GM12892 (cell line): ENCODE results near the gene RNF212. TPM values are rescaled to one million over a fixed set of nuclear protein-coding genes. Genes with fewer than 3 reads are reported as not detected.

Experiments
- DNase-seq: peaks from one replicate; pipeline ENCODE4 v3.0.0; 2011; ENCODE audit not compliant: insufficient read length
- FAIRE-seq: peaks from 2 replicates; lab custom pipeline; 2011; peaks lifted over from hg19 to GRCh38; lab: Jason Lieb, UNC
- POLR2A ChIP-seq: IDR thresholded peaks from 2 replicates; pipeline ENCODE4 v1.6.1; 2011; ENCODE audit warnings: low read depth, low read length, control low read depth
- POLR2AphosphoS5 ChIP-seq: IDR thresholded peaks from 2 replicates; pipeline ENCODE4 v1.6.1; 2011; ENCODE audit warnings: low read depth, low read length, control low read depth
- TAF1 ChIP-seq: IDR thresholded peaks from 2 replicates; pipeline ENCODE4 v1.6.1; 2011; ENCODE audit warnings: low read depth, mild to moderate bottlenecking, control low read depth, low read length, borderline replicate concordance
- polyA plus RNA-seq: library from polyadenylated mRNA; unstranded; fragments of >200 nt; gene quantifications from one replicate; pipeline ENCODE4 v1.2.1, GENCODE V29; 2012; ENCODE audit warnings: missing spikeins, inconsistent platforms; ENCODE audit not compliant: missing spikeins

Gene RNF212, protein sequence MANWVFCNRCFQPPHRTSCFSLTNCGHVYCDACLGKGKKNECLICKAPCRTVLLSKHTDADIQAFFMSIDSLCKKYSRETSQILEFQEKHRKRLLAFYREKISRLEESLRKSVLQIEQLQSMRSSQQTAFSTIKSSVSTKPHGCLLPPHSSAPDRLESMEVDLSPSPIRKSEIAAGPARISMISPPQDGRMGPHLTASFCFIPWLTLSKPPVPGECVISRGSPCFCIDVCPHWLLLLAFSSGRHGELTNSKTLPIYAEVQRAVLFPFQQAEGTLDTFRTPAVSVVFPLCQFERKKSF
- polyA plus RNA-seq: not detected

DNA sequence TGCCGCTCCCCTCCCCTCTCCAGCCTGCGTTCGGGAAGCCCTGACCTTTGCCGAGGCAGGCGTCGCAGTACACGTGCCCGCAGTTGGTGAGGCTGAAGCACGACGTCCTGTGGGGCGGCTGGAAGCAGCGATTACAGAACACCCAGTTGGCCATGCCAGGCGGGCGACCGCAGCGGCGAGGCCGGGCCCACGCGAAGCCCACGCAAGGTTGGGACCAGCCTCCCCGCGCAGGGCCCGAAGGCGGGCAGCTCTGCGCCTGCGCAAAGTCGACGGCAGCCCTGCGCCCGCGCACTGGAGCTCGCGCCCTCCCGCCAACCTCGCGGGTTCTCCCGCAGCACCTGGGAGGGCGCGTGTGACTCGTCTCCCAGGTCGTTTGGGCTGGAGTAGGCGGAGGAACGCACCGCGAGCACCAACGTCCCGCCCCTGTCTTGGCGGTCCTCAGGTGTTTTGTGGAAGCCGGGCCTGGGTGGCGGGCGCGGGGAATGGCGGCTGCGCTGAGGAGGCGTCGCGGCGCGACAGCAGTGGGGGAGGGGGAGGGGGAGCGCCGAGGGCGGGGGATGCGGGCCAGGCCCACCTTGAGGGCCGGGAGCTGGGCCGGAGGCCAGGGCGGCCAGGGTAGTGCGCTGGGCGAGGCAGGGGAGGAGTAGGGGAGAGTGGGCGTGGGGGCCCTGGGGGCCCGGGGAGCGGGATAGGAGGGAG is at the start of gene RNF212:
Gene RNF212 (minus strand): TSS at position 254 of the 699 bp plus-strand sequence. CDS start 100 bp downstream, at position 154.
- TF ChIP-seq POLR2A (no peak), POLR2AphosphoS5 (no peak), TAF1 (no peak)
- DNase-seq (no peak), FAIRE-seq (no peak)

DNA sequence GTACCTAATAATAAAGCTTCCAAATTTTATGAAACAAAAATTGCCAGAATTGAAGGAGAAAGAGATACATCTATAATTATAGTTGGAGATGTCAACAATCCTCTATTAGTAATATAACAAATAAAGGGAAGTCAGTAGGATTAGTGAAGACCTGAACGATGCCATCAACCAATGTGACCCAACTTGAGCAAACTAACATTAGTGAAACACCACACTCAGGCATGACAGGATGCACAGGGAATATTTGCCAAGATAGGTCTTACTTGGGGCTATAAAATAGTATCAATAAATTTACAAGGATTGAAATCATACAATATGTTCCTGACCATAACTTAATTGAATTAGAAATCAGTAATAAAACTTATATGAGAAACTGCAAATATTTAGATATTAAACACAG is 47.0 kb upstream of the RNF212 start:
- FAIRE-seq (no peak), DNase-seq (no peak)
- TF ChIP-seq POLR2A (no peak), TAF1 (no peak)

DNA sequence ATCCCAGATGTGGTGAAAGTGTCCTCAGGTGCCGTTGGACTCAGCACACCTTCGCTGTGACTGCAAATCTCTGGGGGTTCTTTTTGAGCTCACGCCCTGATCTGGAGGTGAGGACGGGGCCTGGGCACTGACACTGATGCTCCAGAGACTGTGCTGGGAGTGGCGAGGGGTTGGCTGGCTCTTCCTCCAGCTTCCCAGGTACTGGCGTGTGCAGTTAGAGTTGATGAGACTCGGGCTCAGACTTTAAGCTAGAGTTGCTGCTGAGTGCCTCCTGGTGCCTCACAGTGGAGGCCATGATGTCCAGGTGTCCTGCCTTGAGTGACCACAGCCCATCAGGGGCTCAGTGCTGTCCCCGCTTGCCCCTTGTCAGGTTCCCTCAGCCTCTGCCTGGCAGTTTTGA is 42.7 kb upstream of the RNF212 start:
- TF ChIP-seq TAF1: no peak
- FAIRE-seq (no peak), DNase-seq (no peak)

DNA sequence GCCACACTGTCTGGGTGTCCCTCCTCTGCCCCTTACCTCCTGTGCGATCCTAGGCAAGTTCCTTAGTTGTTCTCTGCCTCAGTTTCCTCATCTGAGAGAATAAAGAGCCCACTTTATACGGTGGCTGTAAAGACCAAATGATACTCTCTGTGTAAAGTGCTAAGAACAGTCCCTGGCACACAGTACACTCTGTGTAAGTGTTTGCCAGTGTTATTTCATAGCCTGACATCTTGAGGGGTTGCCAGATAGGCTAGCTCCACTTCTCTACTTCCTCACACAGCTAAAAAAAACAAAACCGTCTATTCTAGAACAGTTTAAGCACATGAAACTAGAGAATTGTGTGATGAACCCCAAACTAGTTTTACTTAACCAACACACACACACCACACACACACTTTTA is 42.0 kb upstream of the RNF212 start:
- TF ChIP-seq POLR2AphosphoS5: no peak
- no peak for TF ChIP-seq TAF1
- no peak for TF ChIP-seq POLR2A
- DNase-seq (no peak), FAIRE-seq (no peak)

DNA sequence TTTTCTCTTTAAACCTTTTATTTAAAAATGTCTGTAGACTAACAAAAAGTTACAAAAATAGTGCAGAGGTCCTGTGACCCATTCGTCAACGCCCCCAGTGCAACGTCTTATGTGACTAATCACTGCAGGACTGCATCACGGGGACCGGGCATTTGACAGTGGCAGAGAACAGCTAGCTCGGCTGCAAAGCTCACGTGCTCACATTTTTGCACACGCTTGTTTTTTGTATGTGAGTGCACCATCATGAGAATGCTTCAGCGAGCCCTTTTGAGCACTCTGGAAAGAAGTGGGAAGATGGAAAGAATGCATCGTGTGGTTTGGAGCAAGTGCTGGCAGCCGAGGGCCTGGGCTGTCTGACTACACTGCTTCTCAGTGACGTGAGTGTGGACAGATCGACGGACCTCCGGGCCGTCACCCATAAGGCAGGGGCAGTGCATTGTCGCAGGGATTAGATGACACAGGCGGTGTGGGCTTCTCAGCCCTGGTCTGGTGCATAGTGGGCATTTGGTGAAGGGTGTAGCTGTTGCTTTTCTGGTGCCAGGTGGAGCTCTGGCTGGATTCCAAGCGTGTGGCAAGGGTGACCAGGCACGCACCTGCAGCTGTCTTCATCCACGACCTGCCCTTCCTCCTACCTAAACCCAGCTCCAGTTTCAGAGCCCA is 41.3 kb upstream of the RNF212 start:
- DNase-seq (no peak), FAIRE-seq (no peak)
- no peak for TF ChIP-seq TAF1
- no peak for TF ChIP-seq POLR2AphosphoS5
- TF ChIP-seq POLR2A: no peak

DNA sequence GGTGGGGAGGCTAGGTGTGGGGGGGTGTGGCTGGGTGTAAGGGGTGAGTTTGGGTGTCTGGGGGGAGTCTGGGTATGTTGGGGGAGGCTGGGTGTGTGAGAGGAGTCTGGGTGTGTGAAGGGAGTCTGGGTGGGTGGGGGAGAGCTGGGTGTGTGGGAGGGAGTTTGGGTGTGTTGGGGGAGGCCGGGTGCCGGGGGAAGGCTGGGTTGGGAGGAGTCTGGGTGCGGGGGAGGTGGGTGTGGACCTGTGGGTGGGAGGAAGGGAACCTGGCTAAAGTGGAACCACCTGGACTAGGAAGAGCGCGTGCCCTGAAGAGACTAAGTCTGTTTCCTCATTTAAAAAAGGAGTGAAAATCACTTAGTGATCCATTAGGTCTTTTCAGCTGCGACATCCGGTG is 40.8 kb upstream of the RNF212 start:
- DNase-seq: no peak
- no peak for FAIRE-seq
- no peak for TF ChIP-seq POLR2AphosphoS5
- no peak for TF ChIP-seq POLR2A
- no peak for TF ChIP-seq TAF1

DNA sequence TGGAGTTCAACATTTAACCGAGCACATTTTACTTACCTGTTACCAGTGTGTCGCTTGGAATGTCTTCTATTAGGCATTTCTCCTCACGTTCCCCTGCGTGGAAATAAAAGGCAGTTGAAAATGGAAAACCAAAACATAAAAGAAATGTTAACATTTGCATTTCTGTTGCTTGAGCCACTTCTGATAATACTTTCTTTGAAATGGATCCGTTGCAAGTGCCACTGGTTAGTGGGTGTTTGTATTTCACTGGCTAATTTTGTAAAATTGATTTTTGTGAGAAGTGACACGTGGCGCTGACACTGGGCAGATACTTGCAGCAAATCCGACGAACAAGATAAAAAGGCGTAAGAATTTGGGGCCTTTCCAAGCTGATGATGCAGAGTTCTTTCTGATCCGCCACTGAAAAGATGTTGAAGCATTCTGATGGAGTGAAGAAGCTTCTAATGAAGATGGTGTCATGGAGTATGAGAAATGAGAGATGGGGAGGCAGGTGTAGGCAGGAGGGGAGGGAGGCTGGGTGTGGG is 40.3 kb upstream of the RNF212 start:
- TF ChIP-seq POLR2AphosphoS5 (no peak), TAF1 (no peak), POLR2A (no peak)
- DNase-seq (no peak), FAIRE-seq (no peak)

DNA sequence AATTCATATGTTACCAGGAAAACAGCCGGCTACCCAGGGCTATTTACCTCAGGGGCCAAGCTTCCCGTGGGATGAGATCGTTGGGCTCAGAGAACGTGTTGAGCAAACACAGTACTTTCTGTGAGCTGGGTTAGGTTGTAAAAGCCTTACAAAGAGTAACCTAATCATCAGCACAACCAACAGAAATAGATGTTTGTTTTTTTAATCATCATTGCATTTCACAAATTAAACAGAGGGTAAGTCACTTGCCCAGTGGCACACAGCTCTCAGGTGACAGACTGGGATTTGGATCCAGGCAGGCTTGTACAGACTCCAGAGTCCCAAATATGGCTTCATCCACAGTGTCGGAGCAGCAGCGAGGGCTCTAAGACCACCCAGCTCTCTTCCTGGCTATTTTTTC is 38.9 kb upstream of the RNF212 start:
- TF ChIP-seq POLR2AphosphoS5 (no peak), POLR2A (no peak), TAF1 (no peak)
- no peak for FAIRE-seq
- no peak for DNase-seq

DNA sequence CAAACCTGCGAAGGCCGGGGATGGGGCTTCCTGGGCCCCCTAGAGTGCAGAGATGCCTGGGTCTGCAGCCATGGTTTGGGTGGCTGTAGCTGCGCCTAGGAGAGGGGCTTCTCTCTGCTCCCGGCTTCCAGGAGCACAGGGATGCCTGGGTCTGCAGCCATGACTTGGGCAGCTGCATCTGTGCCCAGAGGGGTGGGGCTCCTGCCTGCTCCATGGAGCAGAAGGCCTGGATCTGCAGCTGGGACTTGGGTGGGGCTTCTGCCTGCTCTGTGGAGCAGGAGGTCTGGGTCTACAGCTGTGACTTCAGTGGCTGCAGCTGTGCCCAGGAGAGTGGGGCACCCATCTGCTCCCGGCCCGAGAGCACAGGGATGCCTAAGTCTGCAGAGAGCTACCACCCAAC is 38.2 kb upstream of the RNF212 start:
- FAIRE-seq: no peak
- TF ChIP-seq TAF1 (no peak), POLR2AphosphoS5 (no peak), POLR2A (no peak)

DNA sequence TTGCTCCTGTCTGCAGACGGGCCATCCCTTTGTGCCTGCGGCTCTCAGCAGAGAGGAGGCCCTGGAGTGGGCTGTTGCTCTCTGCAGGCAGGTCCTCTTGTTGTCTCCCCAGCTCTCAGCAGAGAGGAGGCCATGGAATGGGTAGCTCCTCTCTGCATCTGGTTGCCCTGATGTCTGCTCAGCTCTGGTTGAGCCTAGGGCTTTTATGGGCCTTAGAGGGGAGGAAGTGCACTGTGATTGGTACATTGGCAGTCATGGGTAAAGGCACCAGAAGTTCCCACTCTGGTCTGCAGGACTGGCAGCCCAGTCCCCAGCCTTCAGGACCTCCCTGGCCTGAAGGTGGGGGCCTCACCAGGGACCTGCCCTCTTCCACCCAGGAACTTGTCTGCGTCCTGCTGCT is 37.5 kb upstream of the RNF212 start:
- TF ChIP-seq POLR2A (no peak), POLR2AphosphoS5 (no peak), TAF1 (no peak)
- FAIRE-seq (no peak), DNase-seq (no peak)

More for the DNA sequence above, 38.2 kb upstream of the RNF212 start:
- DNase-seq: no peak

DNA sequence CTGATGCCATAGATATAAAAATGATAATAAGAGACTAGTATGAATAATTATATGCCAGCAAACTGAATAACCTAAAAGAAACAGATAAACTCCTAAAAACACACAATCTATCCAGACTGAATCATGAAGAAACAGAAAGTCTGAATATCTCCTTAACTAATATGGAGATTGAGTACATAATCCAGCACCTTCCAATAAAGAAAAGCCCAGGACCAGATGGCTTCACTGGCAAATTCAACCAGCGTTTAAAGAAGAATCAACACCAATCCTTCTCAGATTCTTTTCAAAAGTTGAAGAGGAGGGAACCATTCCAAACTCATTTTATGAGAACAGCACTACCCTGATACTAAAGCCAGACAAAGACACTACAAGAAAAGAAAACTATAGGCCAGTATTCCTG is 26.5 kb upstream of the RNF212 start:
- DNase-seq (no peak), FAIRE-seq (no peak)
- no peak for TF ChIP-seq POLR2A
- no peak for TF ChIP-seq POLR2AphosphoS5
- no peak for TF ChIP-seq TAF1

DNA sequence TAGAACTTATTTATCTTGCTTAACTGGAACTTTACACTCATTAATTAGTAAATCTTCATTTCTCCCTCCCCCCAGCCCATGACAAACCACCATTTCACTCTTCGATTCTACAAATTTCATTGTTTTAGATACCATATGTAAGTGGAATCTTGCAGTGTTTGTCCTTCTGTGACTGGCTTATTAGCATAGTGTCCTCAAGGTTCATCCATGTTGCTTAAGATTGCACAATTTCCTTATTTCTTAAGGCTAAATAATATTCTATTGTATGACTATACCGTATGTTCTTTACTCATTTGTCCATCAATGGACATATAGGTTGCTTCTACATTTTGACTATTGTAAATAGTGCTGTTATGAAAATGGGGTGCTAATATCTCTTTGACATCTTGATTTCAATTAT is 24.5 kb upstream of the RNF212 start:
- DNase-seq: no peak
- no peak for FAIRE-seq
- no peak for TF ChIP-seq TAF1
- TF ChIP-seq POLR2A: no peak
- TF ChIP-seq POLR2AphosphoS5: no peak
